H1 (cell line): ENCODE measurements around the gene GYPA.

Source experiments
- CHD2 ChIP-seq: IDR thresholded peaks from 2 replicates; pipeline ENCODE4 v1.6.1; 2012; ENCODE audit warnings: low read length, improper control_type of control experiment
- CTCF ChIP-seq, 3 experiments: IDR thresholded peaks; 1 replicate in 2 of 3; 2 replicates in 1 of 3; pipeline versions ENCODE4 v1.5.1 to v1.6.1; 2011; ENCODE audit warnings: low read length in 3 of 3, mild to moderate bottlenecking in 3 of 3, inconsistent platforms in 2 of 3, low read depth in 1 of 3, moderate library complexity in 1 of 3; ENCODE audit not compliant: insufficient read depth in 1 of 3; ENCODE audit errors: control extremely low read depth in 1 of 3
- EP300 ChIP-seq, 2 experiments: IDR thresholded peaks; 1 replicate in 1 of 2; 2 replicates in 1 of 2; pipeline ENCODE4 v1.6.1; 2011 to 2012; ENCODE audit warnings: low read depth in 2 of 2, low read length in 2 of 2, mild to moderate bottlenecking in 2 of 2, borderline replicate concordance in 1 of 2, inconsistent platforms in 1 of 2, moderate library complexity in 1 of 2
- EZH2 ChIP-seq: fragments of 200-600 bp; sonication (generic); IDR thresholded peaks from 2 replicates; pipeline ENCODE4 v1.7.1; 2012; ENCODE audit warnings: low read depth, mild to moderate bottlenecking, moderate library complexity, low read length, inconsistent platforms; ENCODE audit not compliant: severe bottlenecking
- GABPA ChIP-seq: IDR thresholded peaks from 2 replicates; pipeline ENCODE4 v1.6.1; 2011; ENCODE audit warnings: mild to moderate bottlenecking, low read length, moderate library complexity, borderline replicate concordance; ENCODE audit not compliant: insufficient read depth
- MAFK ChIP-seq: IDR thresholded peaks from 2 replicates; pipeline ENCODE4 v1.6.1; 2012; ENCODE audit warnings: low read depth, mild to moderate bottlenecking, improper control_type of control experiment, low read length
- NANOG ChIP-seq: IDR thresholded peaks from 2 replicates; pipeline ENCODE4 v1.6.1; 2011; ENCODE audit warnings: low read length, low read depth, mild to moderate bottlenecking, inconsistent platforms; ENCODE audit not compliant: insufficient read depth, poor library complexity, severe bottlenecking
- POLR2AphosphoS5 ChIP-seq: IDR thresholded peaks from 2 replicates; pipeline ENCODE4 v1.6.1; 2011; ENCODE audit warnings: low read depth, low read length
- TEAD4 ChIP-seq: IDR thresholded peaks from 2 replicates; pipeline ENCODE4 v1.6.1; 2012; ENCODE audit warnings: low read depth, low read length, inconsistent platforms, mixed read lengths
- USF2 ChIP-seq: IDR thresholded peaks from 2 replicates; pipeline ENCODE4 v1.6.1; 2011; ENCODE audit warnings: low read length, improper control_type of control experiment

- no peak for TF ChIP-seq CTCF (IDR thresholded peaks at IDR 0.05; ENCODE audit: control extremely low read depth in 1 of 3, insufficient read depth in 1 of 3, low read depth in 1 of 3, low read length in 3 of 3)
- TF ChIP-seq MAFK = no peak
- TF ChIP-seq EP300 (IDR thresholded peaks at IDR 0.05; ENCODE audit: borderline replicate concordance in 1 of 2, low read depth in 2 of 2, low read length in 2 of 2) = no peak
- TF ChIP-seq POLR2AphosphoS5 = no peak
- no peak for TF ChIP-seq USF2
- TF ChIP-seq CHD2 = no peak
- TF ChIP-seq NANOG = no peak
- no peak for TF ChIP-seq EZH2
- TF ChIP-seq GABPA = no peak
- TF ChIP-seq TEAD4 = no peak
These were observed 42.6 kb upstream of the GYPA start for GRCh38 chr4:144183165-144183564.
